GM23338 (cell line): Measurements from ENCODE around the gene GRIK2.
A peak's percentile ranks its signal among the peaks of the same experiment; 100 is the strongest.

Experiments used
- CREB1 ChIP-seq: fragments of 250-450 bp; sonication (Bioruptor Pico); IDR thresholded peaks from 2 replicates; pipeline ENCODE4 v1.5.0; 2020; ENCODE audit warnings: low read depth, mild to moderate bottlenecking, moderate library complexity
- EZH2 ChIP-seq: fragments of 200-600 bp; sonication (generic); IDR thresholded peaks from one replicate; pipeline ENCODE4 v1.8.0; 2017; ENCODE audit warnings: antibody characterized with exemption, mild to moderate bottlenecking, low read depth; ENCODE audit not compliant: unreplicated experiment
- EZH2phosphoT487 ChIP-seq: fragments of 200-600 bp; sonication (generic); IDR thresholded peaks from one replicate; pipeline ENCODE4 v1.8.1; 2018; ENCODE audit warnings: antibody characterized with exemption; ENCODE audit not compliant: unreplicated experiment
- JUNB ChIP-seq: IDR thresholded peaks from one replicate; pipeline ENCODE4 v1.6.1; 2016; ENCODE audit warnings: antibody characterized with exemption; ENCODE audit not compliant: unreplicated experiment
- NANOG ChIP-seq: IDR thresholded peaks from 2 replicates; pipeline ENCODE4 v1.6.1; 2016; ENCODE audit warnings: antibody characterized with exemption, borderline replicate concordance
- POLR2AphosphoS5 ChIP-seq: IDR thresholded peaks from 2 replicates; pipeline ENCODE4 v1.6.1; 2016; ENCODE audit warnings: antibody characterized with exemption, low read depth
- STAT1 ChIP-seq: IDR thresholded peaks from one replicate; pipeline ENCODE4 v1.6.1; 2016; ENCODE audit warnings: antibody characterized with exemption; ENCODE audit not compliant: unreplicated experiment
- ZNF114 ChIP-seq: fragments of 250-450 bp; sonication (Bioruptor Pico); IDR thresholded peaks from 2 replicates; pipeline ENCODE4 v1.5.0; 2020; ENCODE audit warnings: mild to moderate bottlenecking, moderate library complexity
- ZNF331 ChIP-seq: fragments of 250-450 bp; sonication (Bioruptor Pico); IDR thresholded peaks from 2 replicates; pipeline ENCODE4 v1.5.0; 2020; ENCODE audit warnings: low read depth, mild to moderate bottlenecking, moderate library complexity
- TF ChIP-seq, protein P1 (sequence below), 2 experiments: fragments of 200-600 bp in 1 of 2; sonication (generic) in 1 of 2; conservative IDR thresholded peaks; 2 replicates each; pipeline versions ENCODE4 v1.5.1 to v1.6.1; 2016 to 2017; ENCODE audit warnings: antibody characterized with exemption in 2 of 2, low read depth in 2 of 2, mild to moderate bottlenecking in 2 of 2, moderate library complexity in 1 of 2
- TF ChIP-seq, protein P2 (sequence below): IDR thresholded peaks from one replicate; pipeline ENCODE4 v1.6.1; 2018; ENCODE audit warnings: antibody characterized with exemption; ENCODE audit not compliant: unreplicated experiment
- TF ChIP-seq, protein P3 (sequence below): fragments of 250-450 bp; sonication (Bioruptor Pico); IDR thresholded peaks from 2 replicates; pipeline ENCODE4 v1.5.0; 2020; ENCODE audit warnings: mild to moderate bottlenecking, moderate library complexity
- TF ChIP-seq, protein P4 (sequence below): IDR thresholded peaks from 2 replicates; pipeline ENCODE4 v1.6.1; 2016; ENCODE audit warnings: antibody characterized with exemption

DNA sequence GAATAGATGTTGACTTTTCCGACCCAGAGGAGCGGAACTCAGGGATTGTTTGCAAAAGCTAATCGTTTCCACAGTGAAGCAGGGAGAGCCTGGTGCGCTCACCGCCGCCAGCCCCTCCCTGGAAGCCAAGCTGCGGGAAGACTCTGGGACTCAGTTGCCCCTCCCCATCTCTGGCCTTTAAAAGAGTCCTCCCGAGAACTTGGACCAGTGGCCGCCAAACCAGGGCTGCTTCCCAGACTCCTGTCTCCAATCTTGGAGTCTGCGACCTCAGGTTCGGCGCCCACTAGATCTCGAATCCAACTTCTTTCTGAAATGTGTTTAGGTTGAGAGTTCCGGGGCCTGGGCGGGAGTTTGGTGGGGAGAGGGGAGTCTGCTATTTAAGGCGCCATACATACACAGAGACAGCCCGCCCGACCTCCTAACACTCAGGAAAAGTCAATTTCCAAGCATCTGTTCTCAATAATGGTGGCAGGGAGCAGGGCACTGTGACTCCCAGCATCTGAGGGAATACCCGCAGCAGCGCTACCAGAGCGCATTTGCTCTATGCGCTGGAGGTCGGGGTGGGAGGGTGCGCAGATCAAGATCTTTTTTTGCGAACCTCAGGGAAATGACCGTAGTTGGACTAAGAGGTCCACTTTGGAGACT is 800 bp upstream of the GRIK2 start:
- TF ChIP-seq, protein P1, sequence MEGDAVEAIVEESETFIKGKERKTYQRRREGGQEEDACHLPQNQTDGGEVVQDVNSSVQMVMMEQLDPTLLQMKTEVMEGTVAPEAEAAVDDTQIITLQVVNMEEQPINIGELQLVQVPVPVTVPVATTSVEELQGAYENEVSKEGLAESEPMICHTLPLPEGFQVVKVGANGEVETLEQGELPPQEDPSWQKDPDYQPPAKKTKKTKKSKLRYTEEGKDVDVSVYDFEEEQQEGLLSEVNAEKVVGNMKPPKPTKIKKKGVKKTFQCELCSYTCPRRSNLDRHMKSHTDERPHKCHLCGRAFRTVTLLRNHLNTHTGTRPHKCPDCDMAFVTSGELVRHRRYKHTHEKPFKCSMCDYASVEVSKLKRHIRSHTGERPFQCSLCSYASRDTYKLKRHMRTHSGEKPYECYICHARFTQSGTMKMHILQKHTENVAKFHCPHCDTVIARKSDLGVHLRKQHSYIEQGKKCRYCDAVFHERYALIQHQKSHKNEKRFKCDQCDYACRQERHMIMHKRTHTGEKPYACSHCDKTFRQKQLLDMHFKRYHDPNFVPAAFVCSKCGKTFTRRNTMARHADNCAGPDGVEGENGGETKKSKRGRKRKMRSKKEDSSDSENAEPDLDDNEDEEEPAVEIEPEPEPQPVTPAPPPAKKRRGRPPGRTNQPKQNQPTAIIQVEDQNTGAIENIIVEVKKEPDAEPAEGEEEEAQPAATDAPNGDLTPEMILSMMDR (conservative IDR thresholded peaks at IDR 0.05; ENCODE audit: low read depth in 2 of 2), result no peak
- TF ChIP-seq JUNB, result no peak
- TF ChIP-seq POLR2AphosphoS5, result no peak
- no peak for TF ChIP-seq EZH2phosphoT487
- TF ChIP-seq EZH2, result peak; percentile 50
- no peak for TF ChIP-seq CREB1 (CRISPR knock-in tag)
- TF ChIP-seq ZNF331, result no peak
- TF ChIP-seq, protein P2, sequence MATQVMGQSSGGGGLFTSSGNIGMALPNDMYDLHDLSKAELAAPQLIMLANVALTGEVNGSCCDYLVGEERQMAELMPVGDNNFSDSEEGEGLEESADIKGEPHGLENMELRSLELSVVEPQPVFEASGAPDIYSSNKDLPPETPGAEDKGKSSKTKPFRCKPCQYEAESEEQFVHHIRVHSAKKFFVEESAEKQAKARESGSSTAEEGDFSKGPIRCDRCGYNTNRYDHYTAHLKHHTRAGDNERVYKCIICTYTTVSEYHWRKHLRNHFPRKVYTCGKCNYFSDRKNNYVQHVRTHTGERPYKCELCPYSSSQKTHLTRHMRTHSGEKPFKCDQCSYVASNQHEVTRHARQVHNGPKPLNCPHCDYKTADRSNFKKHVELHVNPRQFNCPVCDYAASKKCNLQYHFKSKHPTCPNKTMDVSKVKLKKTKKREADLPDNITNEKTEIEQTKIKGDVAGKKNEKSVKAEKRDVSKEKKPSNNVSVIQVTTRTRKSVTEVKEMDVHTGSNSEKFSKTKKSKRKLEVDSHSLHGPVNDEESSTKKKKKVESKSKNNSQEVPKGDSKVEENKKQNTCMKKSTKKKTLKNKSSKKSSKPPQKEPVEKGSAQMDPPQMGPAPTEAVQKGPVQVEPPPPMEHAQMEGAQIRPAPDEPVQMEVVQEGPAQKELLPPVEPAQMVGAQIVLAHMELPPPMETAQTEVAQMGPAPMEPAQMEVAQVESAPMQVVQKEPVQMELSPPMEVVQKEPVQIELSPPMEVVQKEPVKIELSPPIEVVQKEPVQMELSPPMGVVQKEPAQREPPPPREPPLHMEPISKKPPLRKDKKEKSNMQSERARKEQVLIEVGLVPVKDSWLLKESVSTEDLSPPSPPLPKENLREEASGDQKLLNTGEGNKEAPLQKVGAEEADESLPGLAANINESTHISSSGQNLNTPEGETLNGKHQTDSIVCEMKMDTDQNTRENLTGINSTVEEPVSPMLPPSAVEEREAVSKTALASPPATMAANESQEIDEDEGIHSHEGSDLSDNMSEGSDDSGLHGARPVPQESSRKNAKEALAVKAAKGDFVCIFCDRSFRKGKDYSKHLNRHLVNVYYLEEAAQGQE, result no peak
- no peak for TF ChIP-seq ZNF114 (CRISPR knock-in tag)
- TF ChIP-seq, protein P3, sequence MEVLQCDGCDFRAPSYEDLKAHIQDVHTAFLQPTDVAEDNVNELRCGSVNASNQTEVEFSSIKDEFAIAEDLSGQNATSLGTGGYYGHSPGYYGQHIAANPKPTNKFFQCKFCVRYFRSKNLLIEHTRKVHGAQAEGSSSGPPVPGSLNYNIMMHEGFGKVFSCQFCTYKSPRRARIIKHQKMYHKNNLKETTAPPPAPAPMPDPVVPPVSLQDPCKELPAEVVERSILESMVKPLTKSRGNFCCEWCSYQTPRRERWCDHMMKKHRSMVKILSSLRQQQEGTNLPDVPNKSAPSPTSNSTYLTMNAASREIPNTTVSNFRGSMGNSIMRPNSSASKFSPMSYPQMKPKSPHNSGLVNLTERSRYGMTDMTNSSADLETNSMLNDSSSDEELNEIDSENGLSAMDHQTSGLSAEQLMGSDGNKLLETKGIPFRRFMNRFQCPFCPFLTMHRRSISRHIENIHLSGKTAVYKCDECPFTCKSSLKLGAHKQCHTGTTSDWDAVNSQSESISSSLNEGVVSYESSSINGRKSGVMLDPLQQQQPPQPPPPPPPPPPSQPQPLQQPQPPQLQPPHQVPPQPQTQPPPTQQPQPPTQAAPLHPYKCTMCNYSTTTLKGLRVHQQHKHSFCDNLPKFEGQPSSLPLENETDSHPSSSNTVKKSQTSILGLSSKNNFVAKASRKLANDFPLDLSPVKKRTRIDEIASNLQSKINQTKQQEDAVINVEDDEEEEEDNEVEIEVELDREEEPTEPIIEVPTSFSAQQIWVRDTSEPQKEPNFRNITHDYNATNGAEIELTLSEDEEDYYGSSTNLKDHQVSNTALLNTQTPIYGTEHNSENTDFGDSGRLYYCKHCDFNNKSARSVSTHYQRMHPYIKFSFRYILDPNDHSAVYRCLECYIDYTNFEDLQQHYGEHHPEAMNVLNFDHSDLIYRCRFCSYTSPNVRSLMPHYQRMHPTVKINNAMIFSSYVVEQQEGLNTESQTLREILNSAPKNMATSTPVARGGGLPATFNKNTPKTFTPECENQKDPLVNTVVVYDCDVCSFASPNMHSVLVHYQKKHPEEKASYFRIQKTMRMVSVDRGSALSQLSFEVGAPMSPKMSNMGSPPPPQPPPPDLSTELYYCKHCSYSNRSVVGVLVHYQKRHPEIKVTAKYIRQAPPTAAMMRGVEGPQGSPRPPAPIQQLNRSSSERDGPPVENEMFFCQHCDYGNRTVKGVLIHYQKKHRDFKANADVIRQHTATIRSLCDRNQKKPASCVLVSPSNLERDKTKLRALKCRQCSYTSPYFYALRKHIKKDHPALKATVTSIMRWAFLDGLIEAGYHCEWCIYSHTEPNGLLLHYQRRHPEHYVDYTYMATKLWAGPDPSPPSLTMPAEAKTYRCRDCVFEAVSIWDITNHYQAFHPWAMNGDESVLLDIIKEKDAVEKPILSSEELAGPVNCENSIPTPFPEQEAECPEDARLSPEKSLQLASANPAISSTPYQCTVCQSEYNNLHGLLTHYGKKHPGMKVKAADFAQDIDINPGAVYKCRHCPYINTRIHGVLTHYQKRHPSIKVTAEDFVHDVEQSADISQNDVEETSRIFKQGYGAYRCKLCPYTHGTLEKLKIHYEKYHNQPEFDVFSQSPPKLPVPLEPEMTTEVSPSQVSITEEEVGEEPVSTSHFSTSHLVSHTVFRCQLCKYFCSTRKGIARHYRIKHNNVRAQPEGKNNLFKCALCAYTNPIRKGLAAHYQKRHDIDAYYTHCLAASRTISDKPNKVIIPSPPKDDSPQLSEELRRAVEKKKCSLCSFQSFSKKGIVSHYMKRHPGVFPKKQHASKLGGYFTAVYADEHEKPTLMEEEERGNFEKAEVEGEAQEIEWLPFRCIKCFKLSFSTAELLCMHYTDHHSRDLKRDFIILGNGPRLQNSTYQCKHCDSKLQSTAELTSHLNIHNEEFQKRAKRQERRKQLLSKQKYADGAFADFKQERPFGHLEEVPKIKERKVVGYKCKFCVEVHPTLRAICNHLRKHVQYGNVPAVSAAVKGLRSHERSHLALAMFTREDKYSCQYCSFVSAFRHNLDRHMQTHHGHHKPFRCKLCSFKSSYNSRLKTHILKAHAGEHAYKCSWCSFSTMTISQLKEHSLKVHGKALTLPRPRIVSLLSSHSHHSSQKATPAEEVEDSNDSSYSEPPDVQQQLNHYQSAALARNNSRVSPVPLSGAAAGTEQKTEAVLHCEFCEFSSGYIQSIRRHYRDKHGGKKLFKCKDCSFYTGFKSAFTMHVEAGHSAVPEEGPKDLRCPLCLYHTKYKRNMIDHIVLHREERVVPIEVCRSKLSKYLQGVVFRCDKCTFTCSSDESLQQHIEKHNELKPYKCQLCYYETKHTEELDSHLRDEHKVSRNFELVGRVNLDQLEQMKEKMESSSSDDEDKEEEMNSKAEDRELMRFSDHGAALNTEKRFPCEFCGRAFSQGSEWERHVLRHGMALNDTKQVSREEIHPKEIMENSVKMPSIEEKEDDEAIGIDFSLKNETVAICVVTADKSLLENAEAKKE, result no peak
- no peak for TF ChIP-seq NANOG
- TF ChIP-seq, protein P4, sequence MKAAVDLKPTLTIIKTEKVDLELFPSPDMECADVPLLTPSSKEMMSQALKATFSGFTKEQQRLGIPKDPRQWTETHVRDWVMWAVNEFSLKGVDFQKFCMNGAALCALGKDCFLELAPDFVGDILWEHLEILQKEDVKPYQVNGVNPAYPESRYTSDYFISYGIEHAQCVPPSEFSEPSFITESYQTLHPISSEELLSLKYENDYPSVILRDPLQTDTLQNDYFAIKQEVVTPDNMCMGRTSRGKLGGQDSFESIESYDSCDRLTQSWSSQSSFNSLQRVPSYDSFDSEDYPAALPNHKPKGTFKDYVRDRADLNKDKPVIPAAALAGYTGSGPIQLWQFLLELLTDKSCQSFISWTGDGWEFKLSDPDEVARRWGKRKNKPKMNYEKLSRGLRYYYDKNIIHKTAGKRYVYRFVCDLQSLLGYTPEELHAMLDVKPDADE, result no peak
- no peak for TF ChIP-seq STAT1
